Right renal cortex interstitium (tissue), 3 donors: ENCODE results near the gene LIN28B. TPM values are rescaled to one million over a fixed set of nuclear protein-coding genes. Genes with fewer than 3 reads are reported as not detected.
"Not testable (repeated sequence)": the region's sequence is repeated elsewhere in the genome, so short reads cannot be mapped to it uniquely, and the experiment has no call there.

ENCODE experiments used
- DNase-seq, 3 donors: peaks; one replicate each; pipeline ENCODE4 v3.0.0-alpha.2; 2013; ENCODE audit warnings: low read depth in 3 of 3, low spot score in 2 of 3
- polyA plus RNA-seq, 3 donors: library from polyadenylated mRNA; unstranded; fragments of 120-200 nt; gene quantifications; one replicate each; pipeline ENCODE4 v1.2.1, GENCODE V29; 2013; ENCODE audit not compliant: insufficient read length in 3 of 3

The LIN28B gene
- polyA plus RNA-seq, 3 donors, result 0.11 to 0.40 (median 0.14) TPM

DNA sequence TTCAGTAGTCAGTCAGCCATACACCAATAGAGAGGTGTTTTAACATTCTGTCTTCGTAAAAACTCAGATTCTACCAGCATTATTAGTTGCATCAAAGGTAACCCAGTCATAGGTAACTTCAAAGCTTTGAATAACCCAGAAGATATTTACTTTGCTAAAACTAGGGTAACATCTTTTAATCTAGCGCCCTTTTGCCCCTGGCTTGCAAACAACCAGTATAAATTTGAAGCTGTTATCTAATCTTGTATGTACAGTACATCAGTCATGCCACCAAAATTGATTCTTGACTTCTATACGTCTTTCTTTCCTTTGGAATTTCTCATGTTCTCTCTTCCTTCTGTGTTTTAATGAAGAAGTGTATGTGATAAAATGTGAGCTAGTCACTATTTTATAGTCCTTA lies 109.3 kb downstream of the LIN28B start:
- no peak for DNase-seq

GRCh38 chr6:105066836-105067235 lies 109.9 kb downstream of the LIN28B start:
- no peak for DNase-seq

DNA sequence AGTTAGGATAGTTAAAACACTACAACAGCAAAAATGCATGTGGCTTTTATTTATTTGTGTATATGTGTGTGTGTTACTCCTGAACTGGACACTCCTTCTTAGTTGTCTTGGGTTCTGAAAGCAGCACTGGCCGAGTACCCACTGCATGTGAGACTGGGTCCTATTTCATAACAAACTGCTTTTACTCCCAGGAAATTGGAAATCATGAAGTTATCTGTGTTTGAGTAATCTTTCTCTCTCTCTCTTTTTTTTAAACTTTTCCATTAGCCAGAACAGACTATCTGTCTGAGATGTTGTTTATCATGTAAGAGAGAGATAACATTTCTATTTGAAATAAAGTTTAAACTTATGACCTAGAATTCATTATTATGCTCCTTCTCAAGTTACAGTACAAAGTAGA lies 110.4 kb downstream of the LIN28B start:
- DNase-seq, result no peak

GRCh38 chr6:105068407-105068806 lies 111.5 kb downstream of the LIN28B start:
- DNase-seq, result no peak

DNA sequence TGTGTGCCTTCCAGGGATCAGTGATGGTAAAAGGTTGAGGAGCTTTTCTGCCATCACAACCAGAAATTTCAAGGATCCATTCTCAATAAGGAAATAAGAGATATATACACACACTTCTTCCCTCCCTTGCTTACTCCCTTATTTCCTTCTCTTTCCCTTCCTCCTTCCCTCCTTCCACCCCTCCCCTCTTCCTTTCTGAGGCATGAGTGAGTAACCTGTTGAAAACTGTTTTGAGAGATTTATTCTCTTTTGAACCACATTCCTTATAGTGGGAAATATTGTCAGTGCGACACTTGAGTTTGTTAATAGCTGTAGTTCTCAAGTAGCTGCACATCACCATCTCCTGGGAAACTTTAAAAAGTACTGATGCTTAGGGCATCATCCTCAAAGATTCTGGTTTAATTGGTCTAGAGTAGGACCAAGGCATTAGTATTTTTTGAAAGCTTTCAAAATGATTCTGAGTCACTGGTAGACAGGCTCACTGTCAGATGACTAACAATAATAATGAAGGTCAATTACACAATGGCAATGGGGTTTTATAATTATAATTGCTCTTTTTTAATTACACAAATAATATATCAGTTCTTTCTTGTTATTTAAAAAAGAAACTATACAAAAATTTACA lies 113.0 kb downstream of the LIN28B start:
- no peak for DNase-seq

DNA sequence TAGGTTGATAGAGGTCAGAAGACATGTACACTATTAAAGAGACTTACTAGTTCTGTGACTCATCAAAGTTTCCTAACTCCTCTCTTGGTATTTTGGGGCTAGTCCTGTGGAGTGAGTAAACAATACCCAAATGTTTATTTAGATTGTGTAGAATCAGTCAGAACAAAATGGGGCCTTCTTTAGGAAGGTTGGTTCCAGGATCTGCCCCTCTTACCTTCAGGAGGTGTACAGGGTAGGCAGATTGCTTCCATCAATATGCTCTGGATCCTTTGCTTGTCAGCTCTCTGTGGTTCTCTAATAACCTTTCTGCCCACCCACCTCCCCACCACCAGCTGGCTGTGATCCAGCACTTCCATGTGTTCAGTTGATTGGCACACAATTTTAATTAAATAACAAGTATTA lies 115.9 kb downstream of the LIN28B start:
- DNase-seq, result no peak

GRCh38 chr6:105075210-105075609 lies 118.3 kb downstream of the LIN28B start:
- DNase-seq, result no peak

DNA sequence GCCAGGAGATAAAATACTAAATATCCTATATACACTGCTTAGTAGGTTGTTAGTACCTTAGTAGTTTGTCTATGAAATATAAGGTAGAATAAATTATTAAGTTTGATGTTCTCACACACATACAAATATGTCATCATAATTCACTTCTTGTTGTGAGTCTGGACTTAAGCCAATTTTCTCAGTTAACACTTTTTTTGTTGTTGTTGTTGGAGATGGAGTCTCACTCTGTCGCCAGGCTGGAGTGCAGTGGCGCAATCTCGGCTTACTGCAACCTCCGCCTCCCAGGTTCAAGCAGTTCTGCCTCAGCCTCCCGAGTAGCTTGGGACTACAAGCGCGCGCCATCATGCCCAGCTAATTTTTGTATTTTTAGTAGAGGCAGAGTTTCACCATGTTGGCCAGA lies 119.5 kb downstream of the LIN28B start:
- not testable (repeated sequence) for DNase-seq

DNA sequence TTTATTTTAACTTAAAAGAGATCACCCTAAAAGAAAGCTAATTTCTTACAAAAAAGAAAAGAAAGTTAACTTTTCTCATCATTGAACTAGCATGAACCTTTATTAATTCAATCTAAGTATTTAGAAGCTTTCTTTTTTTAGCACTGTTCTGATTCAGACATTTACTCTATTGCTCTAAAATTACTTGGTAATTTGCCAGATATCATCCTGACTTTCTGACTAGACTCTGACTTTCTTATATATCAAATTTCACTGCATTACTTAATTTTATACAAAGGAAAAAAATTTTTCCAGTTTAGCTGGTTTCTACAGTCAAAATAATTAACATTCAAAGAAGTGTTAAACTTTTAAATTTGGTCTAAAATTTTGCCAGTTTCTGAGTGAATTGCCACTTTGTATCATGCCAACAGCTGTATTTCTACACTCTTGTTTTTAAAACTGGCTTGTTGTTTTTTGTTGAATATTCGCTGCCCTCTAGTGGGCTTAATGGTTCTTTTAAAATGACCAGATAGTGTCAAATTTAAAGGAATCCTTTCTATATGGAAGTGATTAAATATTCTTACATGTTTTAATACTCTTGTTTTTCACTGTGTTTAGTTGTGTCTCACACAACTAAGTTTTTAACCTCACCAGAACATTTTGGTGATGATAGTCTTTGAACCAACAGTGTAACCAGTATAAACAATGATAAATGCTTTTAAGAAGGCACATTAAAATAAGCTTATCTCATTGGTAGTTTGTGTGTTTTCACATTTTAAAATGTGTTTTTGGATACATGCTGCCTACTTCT lies 120.9 kb downstream of the LIN28B start:
- DNase-seq, result peak in 2 of 3 donors; percentile 13 to 30

- no peak for DNase-seq
These were observed 121.4 kb downstream of the LIN28B start for GRCh38 chr6:105078386-105078708.

GRCh38 chr6:105080279-105080678 lies 123.4 kb downstream of the LIN28B start:
- no peak for DNase-seq

DNA sequence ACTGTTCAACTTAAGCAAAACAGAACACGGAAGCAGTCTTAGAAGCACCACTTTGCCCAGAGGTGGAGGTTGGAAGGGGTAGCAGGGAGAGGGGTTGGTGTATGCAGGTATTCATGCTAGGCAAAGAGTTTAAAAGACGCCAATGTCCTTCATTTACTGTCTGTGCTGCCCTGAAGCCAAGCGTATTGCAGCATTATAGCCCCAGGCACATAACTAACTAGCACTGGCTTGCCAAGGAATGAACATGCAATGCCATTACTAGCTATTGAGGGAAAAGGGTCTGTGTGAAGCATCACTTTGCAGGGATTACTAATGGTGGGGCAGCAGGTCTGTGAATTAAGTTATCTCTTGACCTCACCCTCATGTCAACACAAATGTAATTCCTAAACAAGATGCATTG lies 124.8 kb downstream of the LIN28B start:
- DNase-seq, result not testable (repeated sequence)

- peak; percentile 25 to 49 (median 27) for DNase-seq
These were observed 130.8 kb downstream of the LIN28B start for GRCh38 chr6:105087571-105088211.

GRCh38 chr6:105091140-105091829 lies 134.4 kb downstream of the LIN28B start:
- no peak for DNase-seq

GRCh38 chr6:105094133-105094640 lies 137.3 kb downstream of the LIN28B start:
- DNase-seq, result no peak

GRCh38 chr6:105095139-105095538 lies 138.2 kb downstream of the LIN28B start:
- no peak for DNase-seq

- no peak for DNase-seq
These were observed 140.4 kb downstream of the LIN28B start for GRCh38 chr6:105097288-105097687.

DNA sequence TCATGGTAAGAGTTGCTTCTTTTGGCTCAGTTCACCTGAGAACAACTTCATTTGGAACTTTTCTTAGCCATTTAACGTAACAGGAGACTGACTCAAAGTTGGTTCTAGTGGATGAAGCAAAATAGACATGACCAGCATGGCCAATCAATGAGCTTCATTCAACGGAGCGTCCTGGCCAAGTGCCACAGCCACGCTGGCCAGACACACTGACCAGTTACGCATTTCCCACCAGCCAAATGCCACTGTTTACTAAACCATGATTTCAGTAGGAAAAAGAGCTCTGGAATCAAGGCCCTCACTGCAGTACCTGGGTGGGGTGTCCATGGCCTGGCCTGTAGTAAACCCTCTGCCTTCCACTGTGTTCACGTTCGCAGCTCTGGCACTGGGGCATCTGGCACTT lies 142.5 kb downstream of the LIN28B start:
- no peak for DNase-seq

DNA sequence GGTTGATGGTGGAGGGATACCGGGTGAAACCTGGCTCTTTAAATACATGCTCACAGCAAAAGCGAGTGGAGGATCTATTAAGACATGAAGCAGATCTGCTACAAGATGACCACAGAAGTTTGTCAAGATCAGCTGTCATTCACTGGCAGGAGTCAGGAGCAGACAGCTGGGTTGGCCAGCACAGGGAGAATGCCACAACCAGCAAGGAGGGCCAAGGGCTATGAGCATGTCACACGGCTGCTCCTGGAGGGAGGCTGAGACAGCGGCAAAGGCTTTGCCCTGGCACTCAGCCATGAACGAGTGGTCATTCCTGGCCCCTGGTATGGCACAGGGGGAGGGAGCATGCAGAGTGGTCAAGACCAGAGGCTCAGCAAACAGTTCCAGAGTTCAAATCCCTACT lies 145.3 kb downstream of the LIN28B start:
- DNase-seq, result no peak

DNA sequence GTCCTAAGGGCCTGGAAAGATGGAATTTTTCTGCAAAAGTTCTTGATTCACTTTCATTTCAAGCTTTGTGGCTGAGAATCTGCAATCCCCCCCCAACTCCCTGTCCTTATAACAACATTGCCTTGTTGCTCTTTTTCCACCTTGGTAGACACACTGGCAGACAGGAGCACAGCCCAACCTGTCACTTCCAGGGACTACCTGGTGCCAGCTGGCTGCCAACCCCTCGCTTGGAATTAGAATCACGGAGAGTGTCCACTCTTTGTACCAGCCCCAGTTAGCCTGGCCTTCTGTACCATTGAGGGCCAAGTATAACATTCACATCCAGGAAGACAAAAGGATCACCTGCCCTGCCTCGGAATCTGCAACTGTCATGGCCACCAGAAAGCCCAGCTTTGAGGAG lies 148.2 kb downstream of the LIN28B start:
- DNase-seq, result no peak

- no peak for DNase-seq
These were observed 149.4 kb downstream of the LIN28B start for GRCh38 chr6:105106260-105106659.
